ENCODE data around the gene PIGC. TPM values are rescaled to one million over a fixed set of nuclear protein-coding genes. Genes with fewer than 3 reads are reported as not detected.

The PIGC gene
- total and polyA plus RNA-seq, 10 of the 15 experiments (the other 5 are each of a cell fraction or from before 2014, with no cell fraction given), result 11.0 to 37.3 (median 19.6) TPM

Other genes starting within 250 kb of the PIGC start
- gene C1orf105, start 23.4 kb downstream of the PIGC start, total RNA-seq (2014; rRNA removed), result not detected in 2 replicates
- gene C1orf105, start 23.4 kb downstream of the PIGC start, total RNA-seq (2014; rRNA removed; fragmentation: Illumina TruSeq; extraction: Trizol), result not detected in 2 replicates
- not detected in 2 replicates for gene C1orf105, start 23.4 kb downstream of the PIGC start, total RNA-seq (2021)
- not detected in 2 replicates for gene C1orf105, start 23.4 kb downstream of the PIGC start, polyA plus RNA-seq (2011; rRNA removed)
- not detected in 2 replicates for gene C1orf105, start 23.4 kb downstream of the PIGC start, polyA plus RNA-seq (2014; fragmentation: Illumina TruSeq; extraction: Trizol)
- gene C1orf105, start 23.4 kb downstream of the PIGC start, polyA plus RNA-seq (2014; fragmentation: Nextera tagmentation; extraction: Ambion mirVana), result not detected
- gene C1orf105, start 23.4 kb downstream of the PIGC start, polyA plus RNA-seq (2014; rRNA removed), result not detected in 2 replicates
- not detected for gene C1orf105, start 23.4 kb downstream of the PIGC start, polyA plus RNA-seq (2016; fragmentation: Nextera tagmentation; extraction: Ambion mirVana)
- gene SUCO, start 89.1 kb upstream of the PIGC start, total RNA-seq (2014; rRNA removed), result 7.6 and 10.7 TPM in 2 replicates
- gene SUCO, start 89.1 kb upstream of the PIGC start, total RNA-seq (2014; rRNA removed; fragmentation: Illumina TruSeq; extraction: Trizol), result 13.5 TPM in 2 replicates
- 10.8 and 13.0 TPM in 2 replicates for gene SUCO, start 89.1 kb upstream of the PIGC start, total RNA-seq (2021)
- gene SUCO, start 89.1 kb upstream of the PIGC start, polyA plus RNA-seq (2011; rRNA removed), result 15.3 and 28.1 TPM in 2 replicates
- 10.6 and 13.8 TPM in 2 replicates for gene SUCO, start 89.1 kb upstream of the PIGC start, polyA plus RNA-seq (2014; fragmentation: Illumina TruSeq; extraction: Trizol)
- gene SUCO, start 89.1 kb upstream of the PIGC start, polyA plus RNA-seq (2014; fragmentation: Nextera tagmentation; extraction: Ambion mirVana), result 1 to 10 TPM; 1.7 to 2.6 TPM
- gene SUCO, start 89.1 kb upstream of the PIGC start, polyA plus RNA-seq (2014; rRNA removed), result 6.1 and 8.3 TPM in 2 replicates
- 1 to 10 TPM; 6.5 to 8.6 TPM for gene SUCO, start 89.1 kb upstream of the PIGC start, polyA plus RNA-seq (2016; fragmentation: Nextera tagmentation; extraction: Ambion mirVana)
- 0.06 and 0.11 TPM in 2 replicates for gene FASLG, start 215.0 kb upstream of the PIGC start, total RNA-seq (2014; rRNA removed)
- 0.09 TPM in 1 of 2 replicates, not detected in the other for gene FASLG, start 215.0 kb upstream of the PIGC start, total RNA-seq (2014; rRNA removed; fragmentation: Illumina TruSeq; extraction: Trizol)
- 0.10 and 0.21 TPM in 2 replicates for gene FASLG, start 215.0 kb upstream of the PIGC start, total RNA-seq (2021)
- gene FASLG, start 215.0 kb upstream of the PIGC start, polyA plus RNA-seq (2011; rRNA removed), result 4.0 TPM in 2 replicates
- 0.19 and 0.24 TPM in 2 replicates for gene FASLG, start 215.0 kb upstream of the PIGC start, polyA plus RNA-seq (2014; fragmentation: Illumina TruSeq; extraction: Trizol)
- under 1 TPM; 0.05 to 0.08 TPM for gene FASLG, start 215.0 kb upstream of the PIGC start, polyA plus RNA-seq (2014; fragmentation: Nextera tagmentation; extraction: Ambion mirVana)
- 0.11 and 0.32 TPM in 2 replicates for gene FASLG, start 215.0 kb upstream of the PIGC start, polyA plus RNA-seq (2014; rRNA removed)
- gene FASLG, start 215.0 kb upstream of the PIGC start, polyA plus RNA-seq (2016; fragmentation: Nextera tagmentation; extraction: Ambion mirVana), result under 1 TPM in 1 of 2 experiments, not detected in 1; 0.08 TPM

Measured in GM12878 (cell line).